GM12878 (cell line): Measurements from ENCODE around the gene FAM9C. TPM values are rescaled to one million over a fixed set of nuclear protein-coding genes. Genes with fewer than 3 reads are reported as not detected.
A peak's percentile ranks its signal among the peaks of the same experiment; 100 is the strongest.

Source experiments
- ATAC-seq: fragments of 200-7000 bp; cut with Tn5 transposase; 3 replicates; pipeline ENCODE4 v1.9.1; 2020; ENCODE audit warnings: mild to moderate bottlenecking, moderate library complexity
- BruUV-seq: library from RNA; stranded (reverse); fragments of 400-500 nt; replicated peaks from 2 replicates; lab custom pipeline; 2021; lab: Mats Ljungman, UMichigan
- CTCF ChIA-PET: fragments of 300-600 bp; sonication (Branson Sonifier 250); formaldehyde crosslinking; extraction: SDS; loops from one replicate; lab custom pipeline; 2021; ENCODE audit warnings: inconsistent platforms; lab: Yijun Ruan, JAX
- POLR2A ChIA-PET: fragments of 350-600 bp; formaldehyde crosslinking; extraction: SDS; loops from one replicate; lab custom pipeline; 2021; ENCODE audit warnings: inconsistent platforms; lab: Charles Lee
- RAD21 ChIA-PET: fragments of 300-600 bp; sonication (Branson Sonifier 250); formaldehyde crosslinking; loops from one replicate; lab custom pipeline; 2023; ENCODE audit warnings: antibody characterized with exemption; ENCODE audit not compliant: unreplicated experiment; lab: Charles Lee
- SMC1A ChIA-PET: fragments of 300-600 bp; sonication (Branson Sonifier 250); formaldehyde crosslinking; loops from one replicate; lab custom pipeline; 2023; ENCODE audit not compliant: unreplicated experiment, uncharacterized antibody; lab: Charles Lee
- DNase-seq: peaks from one replicate; pipeline ENCODE4 v3.0.0-alpha.2; 2011; ENCODE audit warnings: low read depth, low spot score
- FAIRE-seq: peaks from 3 replicates; lab custom pipeline; 2011; peaks lifted over from hg19 to GRCh38; lab: Jason Lieb, UNC
- H2AFZ ChIP-seq: 2 replicates; pipeline ENCODE4 v1.6.0; 2011; ENCODE audit warnings: low read depth, low read length, control low read depth; ENCODE audit not compliant: control insufficient read depth
- H3K27ac ChIP-seq: 2 replicates; pipeline ENCODE4 v1.5.1; 2011; ENCODE audit warnings: control low read depth; ENCODE audit not compliant: control insufficient read depth, insufficient read depth
- H3K27me3 ChIP-seq, 2 experiments: replicated peaks in 1 of 2; 2 replicates each; pipeline versions ENCODE4 v1.6.0 to v1.6.1; 2011; ENCODE audit warnings: low read length in 1 of 2; ENCODE audit not compliant: control insufficient read depth in 2 of 2, insufficient read depth in 2 of 2
- H3K36me3 ChIP-seq, 2 experiments: 2 replicates each; pipeline ENCODE4 v1.5.1; 2011; ENCODE audit warnings: low read length in 1 of 2; ENCODE audit not compliant: control insufficient read depth in 2 of 2, insufficient read depth in 2 of 2
- H3K4me1 ChIP-seq: 2 replicates; pipeline ENCODE4 v1.6.1; 2011; ENCODE audit warnings: mild to moderate bottlenecking, low read length, moderate library complexity, mixed read lengths; ENCODE audit not compliant: control insufficient read depth, insufficient read depth
- H3K4me2 ChIP-seq: 2 replicates; pipeline ENCODE4 v1.6.0; 2011; ENCODE audit warnings: control low read depth; ENCODE audit not compliant: control insufficient read depth, insufficient read depth
- H3K4me3 ChIP-seq: fragments of 200-600 bp; sonication (generic); 2 replicates; pipeline ENCODE4 v1.5.1; 2016
- H3K79me2 ChIP-seq: 2 replicates; pipeline ENCODE4 v1.6.0; 2011; ENCODE audit warnings: low read length; ENCODE audit not compliant: control insufficient read depth, insufficient read depth
- H3K9ac ChIP-seq: 2 replicates; pipeline ENCODE4 v1.8.0; 2011; ENCODE audit warnings: low read length, control low read depth, mixed read lengths; ENCODE audit not compliant: control insufficient read depth, insufficient read depth
- H3K9me3 ChIP-seq: replicated peaks from 3 replicates; pipeline ENCODE4 v1.5.1; 2011; ENCODE audit warnings: mild to moderate bottlenecking, low read length; ENCODE audit not compliant: control insufficient read depth, insufficient read depth
- H4K20me1 ChIP-seq: 2 replicates; pipeline ENCODE4 v1.6.0; 2011; ENCODE audit not compliant: control insufficient read depth, insufficient read depth
- ATF7 ChIP-seq: fragments of 450-650 bp; IDR thresholded peaks from 2 replicates; pipeline ENCODE4 v1.6.1; 2016; ENCODE audit warnings: low read depth, mild to moderate bottlenecking
- CBFB ChIP-seq: IDR thresholded peaks from 2 replicates; pipeline ENCODE4 v1.6.1; 2016; ENCODE audit warnings: antibody characterized with exemption, low read depth
- EP300 ChIP-seq, 2 experiments: fragments of 150-350 bp in 1 of 2; IDR thresholded peaks; 2 replicates each; pipeline ENCODE4 v1.6.1; 2011 to 2012; ENCODE audit warnings: low read depth in 2 of 2, low read length in 2 of 2, borderline replicate concordance in 1 of 2, improper control_type of control experiment in 1 of 2, inconsistent platforms in 1 of 2; ENCODE audit not compliant: control insufficient read depth in 1 of 2
- EZH2 ChIP-seq: IDR thresholded peaks from 2 replicates; pipeline ENCODE4 v1.6.1; 2012; ENCODE audit warnings: low read depth, mild to moderate bottlenecking, control low read depth, inconsistent platforms, low read length, borderline replicate concordance; ENCODE audit not compliant: control insufficient read depth
- IKZF2 ChIP-seq, 2 experiments: fragments of 450-650 bp; IDR thresholded peaks; 2 replicates each; pipeline ENCODE4 v1.6.1; 2017; ENCODE audit warnings: mild to moderate bottlenecking in 2 of 2, moderate library complexity in 2 of 2
- JUND ChIP-seq: IDR thresholded peaks from 2 replicates; pipeline ENCODE4 v1.6.1; 2012; ENCODE audit warnings: low read depth, mild to moderate bottlenecking, low read length, improper control_type of control experiment, moderate library complexity
- MXI1 ChIP-seq: fragments of 150-350 bp; IDR thresholded peaks from 2 replicates; pipeline ENCODE4 v1.6.1; 2011; ENCODE audit warnings: low read depth, mild to moderate bottlenecking, inconsistent platforms, low read length, improper control_type of control experiment
- NBN ChIP-seq: fragments of 450-650 bp; IDR thresholded peaks from 2 replicates; pipeline ENCODE4 v1.6.1; 2016
- NFIC ChIP-seq: IDR thresholded peaks from 2 replicates; pipeline ENCODE4 v1.6.1; 2012; ENCODE audit warnings: low read depth, mild to moderate bottlenecking, inconsistent platforms, low read length, moderate library complexity
- RB1 ChIP-seq: fragments of 450-650 bp; formaldehyde crosslinking; IDR thresholded peaks from 2 replicates; pipeline ENCODE4 v1.6.1; 2017; ENCODE audit warnings: mild to moderate bottlenecking, borderline replicate concordance
- RUNX3 ChIP-seq: IDR thresholded peaks from 2 replicates; pipeline ENCODE4 v1.6.1; 2012; ENCODE audit warnings: low read length, inconsistent platforms
- ZNF687 ChIP-seq: fragments of 450-650 bp; IDR thresholded peaks from 2 replicates; pipeline ENCODE4 v1.6.1; 2017; ENCODE audit warnings: mild to moderate bottlenecking, moderate library complexity
- WGBS: methylation state at CpG from one replicate; pipeline ENCODE4 v1.1.6; 2016; ENCODE audit warnings: low lambda C conversion rate; ENCODE audit not compliant: insufficient replicate concordance, insufficient coverage; ENCODE audit errors: missing lambda C conversion rate; 5-methylcytosine and 5-hydroxymethylcytosine counted together
- in situ Hi-C: fragments of 300-500 bp; cut with MboI; formaldehyde crosslinking; loops from 9 replicates; pipeline ENCODE4 v1.14.3; 2018; ENCODE audit warnings: mixed read lengths
- intact Hi-C: fragments of 100-400 bp; cut with micrococcal nuclease; formaldehyde crosslinking; loops from one replicate; pipeline ENCODE4 v1.14.2; 2022; ENCODE audit not compliant: unreplicated experiment
- polyA plus RNA-seq, 11 experiments: library from polyadenylated mRNA; depleted of rRNA in 4 of 11; unstranded in 6 of 11; stranded (reverse) in 5 of 11; fragments of >200 nt; fragmentation: Nextera tagmentation in 4 of 11; fragmentation: Illumina TruSeq in 1 of 11; extraction: Ambion mirVana in 4 of 11; extraction: Trizol in 1 of 11; gene quantifications; 1 replicate in 1 of 11; 2 replicates in 10 of 11; pipeline versions ENCODE4 v1.2.1 to v1.2.3, GENCODE V29; 2011 to 2016; ENCODE audit warnings: inconsistent platforms in 2 of 11, missing spikeins in 2 of 11, low read depth in 1 of 11
- total RNA-seq, 4 experiments: library from RNA; depleted of rRNA in 3 of 4; stranded (reverse); fragments of >200 nt in 3 of 4; fragmentation: Illumina TruSeq in 1 of 4; extraction: Trizol in 1 of 4; gene quantifications; 2 replicates each; pipeline versions ENCODE4 v1.2.1 to v1.2.3, GENCODE V29; 2013 to 2021
- TF ChIP-seq, protein P1 (sequence below): IDR thresholded peaks from 2 replicates; pipeline ENCODE4 v1.6.1; 2012; ENCODE audit warnings: improper control_type of control experiment, low read depth, low read length; ENCODE audit not compliant: insufficient replicate concordance

Gene FAM9C
- total and polyA plus RNA-seq, 10 of the 15 experiments (the other 5 are each of a cell fraction or from before 2014, with no cell fraction given), result 0.01 to 0.03 TPM; not detected in 8

DNA sequence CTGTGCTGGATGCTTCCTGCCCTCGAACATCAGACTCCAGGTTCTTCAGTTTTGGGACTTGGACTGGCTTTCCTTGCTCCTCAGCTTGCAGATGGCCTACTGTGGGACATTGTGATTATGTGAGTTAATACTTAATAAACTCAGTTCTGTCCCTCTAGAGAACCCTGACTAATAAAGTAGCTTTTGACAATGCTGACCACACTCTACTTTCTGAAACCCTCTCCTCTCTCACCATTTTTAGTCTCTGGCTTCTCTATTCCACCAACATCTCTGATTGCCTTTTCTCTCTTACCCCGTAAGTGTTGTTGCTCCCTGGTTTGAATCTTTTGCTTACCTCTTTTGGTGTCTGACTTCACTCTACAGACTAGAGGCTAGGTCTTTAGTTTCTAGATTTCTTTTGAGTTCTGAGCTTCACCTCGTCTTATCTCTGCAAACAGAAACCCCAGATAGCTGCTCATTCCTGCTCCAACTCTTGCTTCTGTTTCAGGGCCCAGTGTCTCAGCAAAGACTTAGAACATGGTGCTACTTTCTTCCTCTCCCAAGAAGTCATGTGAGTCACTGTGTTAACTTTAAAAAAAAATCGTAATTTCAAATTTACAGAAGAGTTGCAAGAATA, 58.1 kb downstream of the FAM9C start:
- FAIRE-seq, result peak; percentile 62
- H3K4me2 ChIP-seq, result peak overlapping the region; percentile 75
- H3K4me1 ChIP-seq, result peaks cover 63% of the 10 kb centered on the region
- TSS peak; percentile 82 for BruUV-seq
- H3K9me3 ChIP-seq, result no peaks in the 10 kb centered on the region; the same call in 2 of the 3 replicates
- ChIA-PET POLR2A (interaction anchor here (0.7 to 13.6 kb wide), 10 partner anchors 9 to 105 kb away, joined by 3 to 157 read pairs (median 3); no protein-coding TSS in a partner anchor), CTCF (interaction anchor here (0.9 to 6.0 kb wide), 17 partner anchors 8 to 268 kb away, joined by 3 to 35 read pairs (median 5); no protein-coding TSS in a partner anchor), SMC1A (interaction anchor here (0.6 to 24.6 kb wide), 13 partner anchors 9 to 502 kb away, joined by 3 to 595 read pairs (median 8); no protein-coding TSS in a partner anchor), RAD21 (interaction anchor here (0.9 to 23.0 kb wide), 10 partner anchors 9 to 502 kb away, joined by 3 to 562 read pairs (median 15); no protein-coding TSS in a partner anchor)
- no peaks in the 10 kb centered on the region for H3K79me2 ChIP-seq
- no peaks in the 10 kb centered on the region for H4K20me1 ChIP-seq
- no peak overlapping the region for H2AFZ ChIP-seq
- ATAC-seq, result peak; percentile 55
- no peak for DNase-seq
- H3K4me3 ChIP-seq, result peak overlapping the region; percentile 29; the same call in 1 of the 2 replicates
- no peaks in the 10 kb centered on the region for H3K36me3 ChIP-seq
- in situ Hi-C loops (no loop called here), intact Hi-C loops (loop anchor here (1.0 kb wide), 1 partner anchor 14 kb away; no protein-coding TSS in a partner anchor)
- no peaks in the 10 kb centered on the region for H3K27me3 ChIP-seq
- peak overlapping the region; percentile 98 for H3K27ac ChIP-seq
- WGBS, result 5% methylated on average over 4 of the region's 4 CpGs
- H3K9ac ChIP-seq, result peak overlapping the region; percentile 31
- peak in 1 of 2 experiments; percentile 8; a peak in 1 of 4 replicates for TF ChIP-seq IKZF2 (IDR thresholded peaks at IDR 0.05)
- no peak for TF ChIP-seq MXI1
- TF ChIP-seq RUNX3, result peak; percentile 74
- no peak for TF ChIP-seq NFIC
- 0 out of 2 replicates have a peak, but pooled peaks have one; percentile 27 for TF ChIP-seq ATF7
- TF ChIP-seq NBN, result peak; percentile 75; the same call in 1 of the 2 replicates
- TF ChIP-seq EZH2, result no peak
- 0 out of 2 replicates have a peak, but pooled peaks have one; percentile 31 for TF ChIP-seq CBFB
- TF ChIP-seq EP300 (IDR thresholded peaks at IDR 0.05; ENCODE audit: borderline replicate concordance in 1 of 2, control insufficient read depth in 1 of 2, low read depth in 2 of 2, low read length in 2 of 2), result 0 out of 4 replicates have a peak, but pooled peaks of 1 of the 2 experiments have one; percentile 16
- 0 out of 2 replicates have a peak, but pooled peaks have one; percentile 13 for TF ChIP-seq RB1
- TF ChIP-seq, protein P1, sequence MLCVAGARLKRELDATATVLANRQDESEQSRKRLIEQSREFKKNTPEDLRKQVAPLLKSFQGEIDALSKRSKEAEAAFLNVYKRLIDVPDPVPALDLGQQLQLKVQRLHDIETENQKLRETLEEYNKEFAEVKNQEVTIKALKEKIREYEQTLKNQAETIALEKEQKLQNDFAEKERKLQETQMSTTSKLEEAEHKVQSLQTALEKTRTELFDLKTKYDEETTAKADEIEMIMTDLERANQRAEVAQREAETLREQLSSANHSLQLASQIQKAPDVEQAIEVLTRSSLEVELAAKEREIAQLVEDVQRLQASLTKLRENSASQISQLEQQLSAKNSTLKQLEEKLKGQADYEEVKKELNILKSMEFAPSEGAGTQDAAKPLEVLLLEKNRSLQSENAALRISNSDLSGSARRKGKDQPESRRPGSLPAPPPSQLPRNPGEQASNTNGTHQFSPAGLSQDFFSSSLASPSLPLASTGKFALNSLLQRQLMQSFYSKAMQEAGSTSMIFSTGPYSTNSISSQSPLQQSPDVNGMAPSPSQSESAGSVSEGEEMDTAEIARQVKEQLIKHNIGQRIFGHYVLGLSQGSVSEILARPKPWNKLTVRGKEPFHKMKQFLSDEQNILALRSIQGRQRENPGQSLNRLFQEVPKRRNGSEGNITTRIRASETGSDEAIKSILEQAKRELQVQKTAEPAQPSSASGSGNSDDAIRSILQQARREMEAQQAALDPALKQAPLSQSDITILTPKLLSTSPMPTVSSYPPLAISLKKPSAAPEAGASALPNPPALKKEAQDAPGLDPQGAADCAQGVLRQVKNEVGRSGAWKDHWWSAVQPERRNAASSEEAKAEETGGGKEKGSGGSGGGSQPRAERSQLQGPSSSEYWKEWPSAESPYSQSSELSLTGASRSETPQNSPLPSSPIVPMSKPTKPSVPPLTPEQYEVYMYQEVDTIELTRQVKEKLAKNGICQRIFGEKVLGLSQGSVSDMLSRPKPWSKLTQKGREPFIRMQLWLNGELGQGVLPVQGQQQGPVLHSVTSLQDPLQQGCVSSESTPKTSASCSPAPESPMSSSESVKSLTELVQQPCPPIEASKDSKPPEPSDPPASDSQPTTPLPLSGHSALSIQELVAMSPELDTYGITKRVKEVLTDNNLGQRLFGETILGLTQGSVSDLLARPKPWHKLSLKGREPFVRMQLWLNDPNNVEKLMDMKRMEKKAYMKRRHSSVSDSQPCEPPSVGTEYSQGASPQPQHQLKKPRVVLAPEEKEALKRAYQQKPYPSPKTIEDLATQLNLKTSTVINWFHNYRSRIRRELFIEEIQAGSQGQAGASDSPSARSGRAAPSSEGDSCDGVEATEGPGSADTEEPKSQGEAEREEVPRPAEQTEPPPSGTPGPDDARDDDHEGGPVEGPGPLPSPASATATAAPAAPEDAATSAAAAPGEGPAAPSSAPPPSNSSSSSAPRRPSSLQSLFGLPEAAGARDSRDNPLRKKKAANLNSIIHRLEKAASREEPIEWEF, result no peak
- no peak for TF ChIP-seq JUND
- TF ChIP-seq ZNF687, result peak; percentile 61
